DMS153 (cell line): ENCODE measurements around the gene ARMC8.

ENCODE experiments used
- DNase-seq: peaks from one replicate; lab custom pipeline; 2025; lab: John Stamatoyannopoulos, UW

Gene ARMC8

DNA sequence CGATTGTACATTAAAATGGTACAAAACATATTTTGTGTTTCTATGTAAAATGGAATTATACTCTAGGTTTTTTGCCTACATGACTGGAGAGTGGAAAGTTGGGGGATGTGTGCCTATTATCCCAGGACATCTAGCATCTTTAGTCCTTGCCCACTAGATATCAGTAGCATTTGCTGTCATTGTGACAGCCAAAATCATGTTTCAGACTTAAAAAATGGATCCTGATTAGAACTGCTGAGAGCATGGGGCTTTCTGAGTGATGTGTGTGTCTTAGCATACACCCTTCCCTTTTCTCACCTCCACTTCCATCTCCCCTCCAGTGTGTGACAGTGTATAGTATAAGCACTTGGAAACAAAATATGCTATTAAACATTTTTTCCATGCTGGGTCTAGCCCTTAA lies 13.3 kb downstream of the ARMC8 start:
- no peak for DNase-seq

GRCh38 chr3:138202945-138203701 lies 16.0 kb downstream of the ARMC8 start:
- DNase-seq, result no peak

DNA sequence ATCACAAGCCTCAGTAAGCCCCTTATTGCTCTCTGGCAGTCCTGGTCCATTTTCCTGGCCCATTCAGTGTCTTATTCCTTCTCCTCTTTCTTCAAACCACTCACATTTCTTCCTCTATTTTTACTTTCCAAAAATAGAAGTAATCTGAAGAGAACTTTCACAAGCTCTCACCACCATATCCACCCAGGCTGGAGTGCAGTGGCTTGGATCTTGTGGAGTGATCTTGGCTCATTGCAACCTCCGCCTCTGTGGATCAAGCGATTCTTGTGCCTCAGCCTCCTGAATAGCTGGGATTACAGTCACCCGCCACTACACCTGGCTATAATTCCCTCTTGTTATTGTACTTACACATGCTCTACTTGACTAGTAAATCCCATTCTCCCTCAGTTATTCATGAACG lies 16.8 kb downstream of the ARMC8 start:
- no peak for DNase-seq

GRCh38 chr3:138205527-138205926 lies 18.4 kb downstream of the ARMC8 start:
- DNase-seq, result no peak

DNA sequence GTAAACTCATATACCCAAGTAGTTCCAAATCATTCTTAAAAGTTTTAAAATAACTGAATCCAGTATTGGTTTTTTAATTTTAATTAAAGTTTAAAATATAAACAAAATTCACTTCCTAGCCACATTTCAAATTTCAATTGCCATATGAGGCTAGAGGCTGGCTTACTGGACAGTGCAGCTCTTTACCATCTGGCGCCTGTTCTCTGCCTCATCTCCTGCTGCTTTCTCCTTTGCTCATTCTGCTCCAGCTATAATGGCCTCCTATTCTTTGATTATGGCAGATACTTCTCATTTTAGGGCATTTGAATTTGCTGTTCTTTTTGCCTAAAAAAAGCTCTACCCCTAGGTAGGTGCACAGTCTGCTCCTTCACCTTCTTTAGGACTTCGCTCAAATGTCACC lies 19.1 kb downstream of the ARMC8 start:
- DNase-seq, result no peak

GRCh38 chr3:138210528-138210927 lies 23.4 kb downstream of the ARMC8 start:
- DNase-seq, result no peak

DNA sequence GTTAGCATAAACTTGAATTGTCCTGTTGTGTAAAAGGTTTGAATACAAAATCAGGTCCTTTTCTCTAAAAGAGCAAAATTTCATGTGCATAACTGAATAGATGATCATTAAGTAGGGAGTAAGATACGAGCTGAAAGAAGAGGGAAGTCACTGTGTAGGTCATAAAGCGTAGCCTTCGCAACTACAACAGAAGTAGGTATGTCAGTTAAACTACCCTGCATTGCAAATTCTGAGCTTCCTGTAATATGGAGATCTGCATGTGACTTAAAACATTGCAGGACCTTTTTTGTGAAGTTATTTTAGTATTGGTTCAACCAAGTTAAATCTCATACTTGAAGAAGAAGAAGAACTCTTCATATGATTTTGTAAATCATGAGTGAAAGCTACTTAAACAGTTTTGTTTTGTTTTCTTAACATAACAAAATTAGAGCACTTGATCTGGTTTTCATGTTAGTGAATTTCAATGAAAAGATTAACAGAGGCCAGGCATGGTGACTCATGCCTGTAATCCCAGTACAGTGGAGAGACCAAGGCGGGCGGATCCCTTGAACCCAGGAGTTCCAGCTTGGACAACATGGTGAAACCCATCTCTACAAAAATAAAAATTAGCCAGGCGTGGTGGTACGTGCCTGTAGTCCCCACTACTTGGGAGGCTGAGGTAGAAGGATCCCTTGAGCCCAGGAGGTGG lies 26.4 kb downstream of the ARMC8 start:
- no peak for DNase-seq

- DNase-seq, result no peak
These were observed 32.2 kb downstream of the ARMC8 start for GRCh38 chr3:138219255-138219654.

- no peak for DNase-seq
These were observed 33.1 kb downstream of the ARMC8 start for GRCh38 chr3:138220242-138220641.

DNA sequence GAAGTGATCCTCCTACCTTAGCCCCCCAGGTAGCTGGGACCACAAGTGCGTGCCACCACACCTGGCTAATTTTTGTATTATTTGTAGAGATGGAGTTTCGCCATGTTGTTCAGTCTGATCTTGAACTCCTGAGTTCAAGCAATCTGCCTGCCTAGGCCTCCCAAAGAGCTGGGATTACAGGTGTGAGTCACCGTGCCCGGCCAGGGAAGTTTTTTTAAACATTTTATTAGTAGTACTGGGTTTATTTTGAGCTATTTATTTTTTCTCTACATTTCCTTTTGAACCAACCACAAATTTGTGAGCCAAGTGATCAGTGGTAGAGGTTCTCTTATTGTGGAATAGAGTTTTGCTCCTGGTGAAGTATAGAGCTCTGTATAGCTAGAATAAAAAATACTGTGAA lies 33.7 kb downstream of the ARMC8 start:
- DNase-seq, result no peak

DNA sequence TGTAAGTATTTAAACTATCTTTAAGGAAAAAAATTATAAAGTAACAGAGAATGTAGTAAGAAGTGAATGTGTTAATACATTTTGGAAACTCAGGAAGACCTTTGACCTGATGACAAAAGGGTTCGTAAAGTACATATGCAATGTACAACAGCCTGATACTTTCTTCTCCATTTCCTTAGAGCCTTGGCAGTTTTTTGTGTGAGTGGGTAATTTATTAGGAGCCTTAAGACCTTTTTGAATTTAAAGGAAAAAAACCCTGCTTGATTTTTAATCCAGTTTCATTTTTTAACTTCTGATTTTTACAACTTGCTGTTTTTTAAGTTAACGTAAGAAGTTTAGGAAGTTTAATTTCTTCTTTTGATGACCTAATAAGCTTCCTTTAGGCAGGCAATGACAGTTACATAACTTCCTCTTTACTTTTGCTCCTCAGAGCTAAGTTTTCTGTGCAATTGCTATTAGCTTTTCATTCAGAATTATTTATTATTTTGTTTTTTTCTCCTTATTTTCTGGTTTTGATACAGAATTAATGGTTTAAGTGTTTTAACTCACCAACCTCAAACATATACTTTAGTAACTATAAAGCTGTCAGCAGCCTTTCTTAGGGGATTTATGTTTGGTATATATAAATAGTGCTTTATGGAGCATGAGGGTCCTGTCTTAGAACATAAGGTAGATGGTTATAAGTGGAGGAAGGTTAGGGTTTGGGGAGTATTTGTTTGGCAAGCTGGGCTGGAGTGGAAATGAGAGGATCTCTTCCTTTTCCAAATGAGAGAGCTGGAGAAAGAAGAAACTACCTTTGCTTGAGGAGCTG lies 35.2 kb downstream of the ARMC8 start:
- no peak for DNase-seq

- DNase-seq, result no peak
These were observed 35.8 kb downstream of the ARMC8 start for GRCh38 chr3:138222942-138223287.

- no peak for DNase-seq
These were observed 40.5 kb downstream of the ARMC8 start for GRCh38 chr3:138227650-138228049.

- DNase-seq, result no peak
These were observed 43.4 kb downstream of the ARMC8 start for GRCh38 chr3:138230525-138230924.

GRCh38 chr3:138232705-138233364 lies 45.7 kb downstream of the ARMC8 start:
- DNase-seq, result no peak

DNA sequence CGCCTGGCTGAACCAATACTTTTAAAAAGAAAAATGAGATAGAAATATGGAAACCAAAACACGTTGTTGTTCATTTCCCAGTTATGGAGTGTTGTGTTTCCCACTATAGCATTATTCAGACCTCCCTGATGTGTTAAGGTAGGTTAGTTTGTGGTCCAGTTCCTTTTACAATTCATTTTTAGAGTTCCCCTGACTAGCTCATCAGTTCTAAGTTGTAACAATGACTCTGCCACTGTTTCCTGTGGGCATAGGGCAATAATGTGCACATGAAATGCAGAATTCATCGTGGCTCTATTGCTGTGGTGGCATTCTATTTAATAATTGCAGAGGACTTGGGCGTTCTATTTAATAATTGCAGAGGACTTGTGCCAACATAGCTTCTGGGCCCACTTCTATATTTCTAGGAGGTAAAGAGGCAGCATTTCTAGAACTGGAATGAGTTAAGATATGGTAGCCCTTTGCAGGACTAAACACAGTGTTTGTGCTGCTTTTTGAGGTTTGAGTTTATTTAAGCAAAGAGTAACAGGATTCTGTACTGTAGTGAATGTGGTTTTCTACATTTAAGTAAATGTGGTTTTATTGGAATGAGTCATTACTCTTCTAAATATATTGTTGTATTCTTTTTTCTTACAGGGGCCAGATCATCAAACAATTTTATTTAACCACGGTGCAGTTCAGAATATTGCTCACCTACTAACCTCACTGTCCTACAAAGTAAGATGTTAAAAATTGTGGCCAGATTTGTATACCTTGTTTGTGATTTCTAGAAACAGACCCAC lies 47.5 kb downstream of the ARMC8 start:
- no peak for DNase-seq

GRCh38 chr3:138238711-138239110 lies 51.6 kb downstream of the ARMC8 start:
- no peak for DNase-seq

DNA sequence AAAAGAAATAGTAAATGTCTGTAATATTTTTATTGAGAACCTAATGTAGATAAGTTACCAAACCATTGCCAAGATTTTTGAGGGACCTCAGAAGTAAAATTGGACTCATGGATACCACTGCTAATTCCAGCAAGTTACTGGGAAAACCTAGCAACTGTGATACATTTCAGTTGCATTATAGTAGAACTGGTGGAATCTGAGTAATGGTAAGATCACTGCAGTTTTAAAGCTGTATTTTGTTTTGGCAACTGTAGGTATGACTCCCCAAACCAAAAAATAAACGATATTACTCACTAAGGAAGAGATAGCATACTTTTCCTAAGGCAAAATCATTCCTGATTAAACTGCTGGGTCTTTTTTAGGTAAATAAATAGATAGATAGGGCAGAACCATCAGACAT lies 54.0 kb downstream of the ARMC8 start:
- no peak for DNase-seq

DNA sequence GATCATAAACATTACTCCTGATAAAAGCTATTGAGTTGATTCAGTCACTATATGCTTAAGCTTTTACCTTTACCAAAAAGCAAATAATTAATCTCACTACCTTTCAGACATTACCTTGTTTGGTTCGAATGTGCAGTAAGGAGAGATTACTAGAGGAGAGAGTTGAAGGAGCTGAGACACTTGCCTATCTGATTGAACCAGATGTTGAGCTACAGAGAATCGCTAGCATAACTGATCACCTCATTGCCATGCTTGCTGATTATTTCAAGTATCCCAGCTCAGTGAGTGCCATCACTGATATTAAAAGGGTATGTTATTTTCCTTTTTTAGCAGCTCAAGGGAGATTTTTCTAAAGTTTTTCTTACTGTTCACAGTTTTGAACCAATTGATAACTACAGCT lies 54.6 kb downstream of the ARMC8 start:
- no peak for DNase-seq

DNA sequence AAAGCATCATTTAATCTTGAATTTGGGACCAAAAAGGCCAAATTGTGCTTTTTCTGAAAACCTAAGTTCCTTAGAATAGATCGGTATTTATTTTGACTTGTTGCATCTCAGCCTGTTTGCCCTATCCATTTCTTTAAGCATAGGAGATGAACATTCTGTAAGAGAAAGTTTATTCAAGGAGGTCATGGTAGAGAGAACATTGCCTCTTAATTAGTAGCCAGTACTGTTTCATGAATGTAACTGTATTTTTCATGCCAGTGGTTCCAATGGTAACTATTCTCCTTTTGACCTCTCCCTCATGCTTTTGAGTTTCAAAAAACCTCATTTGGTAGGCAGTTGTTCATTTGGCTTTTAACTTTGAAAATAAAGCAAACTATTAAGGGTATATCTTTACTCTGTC lies 55.4 kb downstream of the ARMC8 start:
- no peak for DNase-seq

DNA sequence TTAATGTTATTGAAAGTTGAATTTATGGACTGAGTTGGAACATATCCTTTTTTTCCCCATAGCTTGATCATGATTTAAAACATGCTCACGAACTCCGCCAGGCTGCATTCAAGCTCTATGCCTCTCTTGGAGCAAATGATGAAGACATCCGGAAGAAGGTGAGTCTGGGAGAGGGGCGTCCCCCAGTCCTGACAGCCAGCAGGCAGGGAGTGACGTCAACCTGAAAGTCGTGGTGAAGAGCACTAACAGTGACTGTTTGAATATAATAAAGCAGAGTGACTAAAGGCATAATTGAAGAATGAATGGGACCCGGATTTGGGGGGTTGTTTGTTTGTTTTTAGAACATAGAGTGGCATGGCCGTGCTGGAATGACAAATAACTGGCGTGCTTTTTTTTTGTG lies 57.9 kb downstream of the ARMC8 start:
- no peak for DNase-seq

DNA sequence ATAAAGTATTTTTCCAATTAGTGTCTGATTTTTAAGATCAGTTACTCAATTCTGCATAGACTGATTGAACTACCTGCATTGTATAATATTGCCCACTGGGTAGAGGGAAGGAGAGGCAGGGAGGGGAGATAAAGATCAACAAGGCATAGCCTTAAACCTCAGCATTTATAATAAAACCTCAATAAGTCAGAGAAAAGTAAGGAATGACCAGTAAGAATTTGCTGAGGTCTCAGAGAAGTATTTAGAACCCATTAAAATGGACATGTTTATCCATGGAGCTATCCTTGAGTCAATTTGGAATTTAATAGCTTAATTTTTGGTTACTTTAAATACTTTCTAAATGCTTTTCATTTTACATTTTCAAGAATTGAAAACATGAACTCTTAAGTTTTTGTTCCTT lies 62.5 kb downstream of the ARMC8 start:
- DNase-seq, result no peak
